ENCODE results near the gene EDNRA. TPM values are rescaled to one million over a fixed set of nuclear protein-coding genes. Genes with fewer than 3 reads are reported as not detected.

The EDNRA gene
- total RNA-seq: not detected in 2 replicates

DNA sequence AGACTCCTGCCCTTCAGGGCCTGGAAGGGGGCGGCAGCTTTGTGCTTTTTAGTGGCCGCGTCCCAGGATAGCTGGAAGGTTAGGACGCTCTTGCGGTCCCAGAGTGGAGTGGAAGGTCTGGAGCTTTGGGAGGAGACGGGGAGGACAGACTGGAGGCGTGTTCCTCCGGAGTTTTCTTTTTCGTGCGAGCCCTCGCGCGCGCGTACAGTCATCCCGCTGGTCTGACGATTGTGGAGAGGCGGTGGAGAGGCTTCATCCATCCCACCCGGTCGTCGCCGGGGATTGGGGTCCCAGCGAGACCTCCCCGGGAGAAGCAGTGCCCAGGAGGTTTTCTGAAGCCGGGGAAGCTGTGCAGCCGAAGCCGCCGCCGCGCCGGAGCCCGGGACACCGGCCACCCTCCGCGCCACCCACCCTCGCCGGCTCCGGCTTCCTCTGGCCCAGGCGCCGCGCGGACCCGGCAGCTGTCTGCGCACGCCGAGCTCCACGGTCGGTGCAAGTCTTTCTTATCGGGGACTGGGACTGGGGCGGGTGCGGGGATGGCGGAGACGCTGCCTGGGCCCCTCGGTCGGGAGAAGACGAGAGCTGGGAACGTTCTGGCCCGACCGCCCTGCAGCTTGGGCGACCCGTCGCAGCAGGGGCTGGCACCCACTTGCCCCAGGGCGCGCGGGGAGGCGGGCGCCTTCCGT is at the start of gene EDNRA:
Gene EDNRA, plus strand, starts transcription at position 207 of the 686 bp plus-strand sequence. CDS start 4,585 bp downstream, outside the sequence.

Other genes with a start within 250 kb of the EDNRA start
- 33.0 and 64.3 TPM in 2 replicates for gene TMEM184C, start 136.3 kb downstream of the EDNRA start, total RNA-seq
- 8.2 and 9.0 TPM in 2 replicates for gene PRMT9, start 203.1 kb downstream of the EDNRA start, total RNA-seq